ENCODE data around the gene P2RY8.
"Not testable (repeated sequence)": the region's sequence is repeated elsewhere in the genome, so short reads cannot be mapped to it uniquely, and the experiment has no call there.

The P2RY8 gene

DNA sequence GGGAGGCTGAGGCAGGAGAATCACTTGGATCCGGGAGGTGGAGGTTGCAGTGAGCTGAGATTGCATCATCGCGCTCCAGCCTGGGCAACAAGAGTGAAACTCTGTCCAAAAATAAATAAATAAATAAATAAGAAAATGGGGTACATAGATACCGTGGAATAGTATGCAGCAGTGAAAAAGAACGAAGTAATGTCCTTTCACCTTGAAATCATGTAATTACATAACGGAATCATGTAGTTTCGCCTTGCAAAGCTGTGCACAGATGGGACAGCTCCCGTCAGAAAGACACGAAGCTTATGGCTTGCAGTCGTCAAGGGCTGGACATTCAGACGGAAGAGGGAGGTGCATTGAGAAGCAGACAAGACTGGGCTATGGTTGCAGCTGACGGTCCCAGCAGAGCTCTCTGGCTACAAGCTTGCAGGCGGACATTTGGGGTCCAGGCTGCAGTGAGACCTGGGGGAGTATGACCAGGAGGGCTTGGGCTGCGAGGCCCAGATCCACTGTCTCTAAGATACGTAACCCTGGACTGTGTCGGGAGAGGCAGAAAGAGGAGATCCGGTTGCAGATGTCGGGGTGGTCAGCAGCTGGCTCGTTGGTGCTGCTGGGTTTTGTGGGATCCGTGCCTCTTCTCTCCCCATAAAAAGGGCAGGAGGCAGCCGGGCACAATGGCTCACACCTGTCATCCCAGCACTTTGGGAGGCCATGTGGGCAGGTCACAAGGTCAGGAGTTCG, 6.2 kb upstream of the P2RY8 start:
- DNase-seq (ENCODE audit: low spot score) = no peak

DNA sequence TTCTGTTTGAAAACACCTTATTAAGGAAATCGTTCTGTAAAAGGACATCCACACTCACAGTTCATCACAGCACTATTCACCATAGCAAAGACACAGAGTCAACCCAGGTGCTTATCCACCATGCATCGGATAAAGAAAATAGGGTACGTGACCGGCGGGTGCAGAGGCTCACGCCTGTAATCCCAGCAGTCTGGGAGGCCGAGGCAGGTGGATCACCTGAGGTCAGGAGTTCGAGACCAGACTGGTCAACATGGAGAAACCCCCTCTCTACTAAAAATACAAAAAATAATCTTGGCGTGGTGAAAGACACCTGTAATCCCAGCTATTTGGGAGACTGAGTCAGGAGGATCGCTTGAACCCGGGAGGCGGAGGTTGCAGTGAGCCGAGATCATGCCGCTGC, 2.2 kb upstream of the P2RY8 start:
- DNase-seq (ENCODE audit: low spot score) = not testable (repeated sequence)

DNA sequence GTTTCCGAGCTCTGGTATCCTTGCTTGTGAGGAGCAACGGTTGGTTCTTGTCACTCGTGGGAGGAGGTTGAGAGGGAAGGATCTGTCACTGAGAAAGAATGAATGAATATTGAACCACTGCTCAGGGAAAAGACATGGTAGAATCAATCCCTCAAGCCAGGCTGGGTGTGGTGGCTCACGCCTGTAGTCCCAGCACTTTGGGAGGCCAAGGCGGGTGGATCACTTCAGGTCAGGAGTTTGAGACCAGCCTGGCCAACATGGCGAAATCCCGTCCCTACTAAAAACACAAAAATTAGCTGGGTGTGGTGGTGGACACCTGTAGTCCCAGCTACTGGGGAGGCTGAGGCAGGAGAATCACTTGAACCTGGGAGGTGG, 718 bp upstream of the P2RY8 start:
- not testable (repeated sequence) for DNase-seq (ENCODE audit: low spot score)

DNA sequence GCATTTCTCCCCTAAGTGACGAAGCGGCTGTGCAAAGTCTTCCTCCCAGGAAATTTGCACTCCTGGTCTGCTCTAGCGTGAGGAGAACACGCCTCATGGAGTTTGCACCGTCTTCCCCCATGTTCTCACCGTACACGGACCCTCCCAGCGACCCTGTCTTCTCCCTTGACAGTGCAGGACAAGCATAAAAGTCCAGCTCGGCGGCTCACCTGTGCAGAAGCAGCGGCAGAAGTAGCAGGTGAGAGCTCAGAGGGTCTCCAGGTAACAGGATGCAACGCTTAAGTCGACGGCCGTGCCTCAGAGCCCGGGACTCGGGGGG, 314 bp downstream of the P2RY8 start:
- no peak for DNase-seq (ENCODE audit: low spot score)

DNA sequence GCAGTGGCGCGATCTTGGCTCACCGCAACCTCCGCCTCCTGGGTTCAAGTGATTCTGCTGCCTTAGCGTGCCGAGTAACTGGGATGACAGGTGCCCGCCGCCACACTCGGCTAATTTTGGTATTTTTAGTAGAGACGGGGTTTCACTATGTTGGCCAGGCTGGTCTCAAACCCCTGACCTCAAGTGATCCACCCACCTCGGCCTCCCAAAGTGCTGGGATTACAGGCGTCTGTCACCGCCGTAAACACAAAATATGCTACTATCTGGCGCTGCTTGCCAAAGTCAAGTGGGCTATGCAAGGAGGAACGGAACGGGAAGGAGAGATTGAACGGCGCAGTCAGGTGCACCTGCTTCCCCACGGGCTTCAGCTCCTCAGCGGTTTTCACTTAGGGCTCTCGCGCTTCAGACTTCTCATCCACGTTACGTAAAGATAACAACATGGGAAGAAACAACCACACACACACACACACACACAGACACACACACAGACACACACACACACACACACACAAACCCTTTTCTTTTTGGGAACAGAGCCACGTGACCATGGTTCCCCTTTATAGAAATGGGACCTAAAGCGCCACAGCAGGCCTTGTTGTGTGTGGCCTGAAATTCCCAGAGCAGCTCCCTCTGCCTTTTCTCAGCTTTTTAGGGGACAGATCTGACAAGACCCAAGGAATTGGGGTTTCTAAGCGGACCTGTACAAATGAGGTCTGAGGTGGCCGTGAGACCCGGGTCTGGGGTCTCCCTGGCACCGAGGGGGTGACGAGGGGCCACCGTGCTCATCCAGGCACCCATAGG, 1.5 kb downstream of the P2RY8 start:
- no peak for DNase-seq (ENCODE audit: low spot score)

- no peak for DNase-seq (ENCODE audit: low spot score)
Observed at GRCh38 chrX:1534301-1535168, 2.5 kb downstream of the P2RY8 start.

DNA sequence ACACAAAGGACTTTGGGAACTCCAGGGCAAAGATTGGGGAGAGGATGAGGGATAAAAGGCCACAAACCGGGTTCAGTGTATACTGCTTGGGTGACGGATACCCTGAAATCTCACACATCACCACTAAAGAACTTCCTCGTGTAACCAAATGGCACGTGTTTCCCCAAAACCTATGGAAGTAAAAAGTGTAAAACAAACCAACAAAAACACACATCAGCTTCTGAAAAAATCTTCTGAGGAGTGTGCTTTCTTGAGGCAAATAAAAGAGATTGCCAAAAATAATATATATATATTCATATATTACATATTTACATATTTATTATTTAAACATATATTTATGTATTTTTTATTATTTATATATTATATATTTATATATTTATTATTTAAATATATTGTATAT, 3.9 kb downstream of the P2RY8 start:
- no peak for DNase-seq (ENCODE audit: low spot score)

GRCh38 chrX:1531096-1531890, 5.7 kb downstream of the P2RY8 start:
- DNase-seq (ENCODE audit: low spot score) = no peak

DNA sequence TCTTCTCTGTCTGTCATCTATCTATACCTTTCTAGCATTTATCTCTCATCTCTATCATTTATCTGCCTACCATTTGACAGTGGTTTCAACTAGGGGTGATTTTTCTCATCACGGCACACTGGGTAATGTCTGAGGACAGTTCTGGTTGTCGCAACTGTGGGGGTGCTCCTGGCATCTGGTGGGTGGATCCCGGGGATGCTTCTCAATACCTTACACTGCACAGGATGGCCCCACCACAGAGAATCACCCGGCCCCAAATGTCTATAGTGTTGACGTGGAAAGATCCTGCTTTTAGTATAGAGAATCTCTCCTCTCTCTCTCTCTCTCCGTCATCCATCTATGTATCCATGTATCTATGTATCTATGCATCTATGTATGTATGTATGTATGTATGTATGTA, 7.2 kb downstream of the P2RY8 start:
- no peak for DNase-seq (ENCODE audit: low spot score)

DNA sequence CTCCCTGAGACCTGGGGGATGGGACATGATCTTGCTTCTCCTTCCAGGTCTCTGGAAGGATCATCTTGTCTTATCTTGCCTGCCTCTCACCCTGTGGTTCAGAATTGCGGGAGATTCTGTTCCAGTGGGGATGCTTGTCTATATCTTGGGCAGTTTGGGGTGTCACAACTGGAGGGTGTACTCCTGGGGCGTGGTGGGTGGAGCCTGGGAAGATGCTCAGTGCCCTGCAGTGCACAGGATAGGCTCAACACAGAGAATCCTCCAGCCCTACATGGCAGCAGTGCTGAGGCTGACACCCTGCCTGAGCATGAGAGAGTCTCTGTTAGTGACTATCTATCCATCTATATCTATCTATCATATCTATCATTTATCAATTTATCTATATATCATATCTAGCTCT, 7.7 kb downstream of the P2RY8 start:
- no peak for DNase-seq (ENCODE audit: low spot score)

DNA sequence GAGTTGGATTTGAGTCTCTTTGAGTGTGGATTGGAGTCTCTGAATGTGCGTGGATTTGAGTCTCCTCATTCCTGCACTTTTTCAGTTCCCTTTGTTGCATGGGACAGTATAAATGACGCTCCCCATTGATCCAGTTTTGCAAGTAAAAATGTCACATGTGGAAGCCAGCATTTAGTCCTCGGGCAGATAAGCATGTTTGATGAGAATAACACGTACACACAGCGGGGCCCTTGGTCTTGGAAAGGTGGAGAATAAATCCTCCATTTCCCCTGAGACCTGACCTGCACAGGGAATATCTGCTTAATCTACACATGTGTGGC, 8.1 kb downstream of the P2RY8 start:
- DNase-seq (ENCODE audit: low spot score) = no peak

GRCh38 chrX:1528186-1528883, 8.7 kb downstream of the P2RY8 start:
- no peak for DNase-seq (ENCODE audit: low spot score)

DNA sequence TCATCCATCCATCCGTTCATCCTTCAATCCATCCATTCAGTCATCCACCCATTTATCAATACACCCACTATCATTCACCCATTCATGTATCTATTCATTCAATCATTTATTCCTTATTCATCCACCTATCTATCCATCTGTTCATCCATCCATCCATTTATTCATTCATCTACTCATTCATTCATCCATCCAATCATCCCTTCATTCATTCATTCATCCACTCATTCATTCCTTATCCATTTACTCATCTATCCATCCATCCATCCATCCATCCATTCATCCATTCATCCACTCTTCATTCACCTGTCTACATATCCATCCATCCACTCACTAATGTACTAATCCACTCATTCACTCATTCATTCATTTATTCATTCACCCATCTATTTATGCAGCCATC, 9.5 kb downstream of the P2RY8 start:
- no peak for DNase-seq (ENCODE audit: low spot score)

- DNase-seq (ENCODE audit: low spot score) = no peak
Observed at GRCh38 chrX:1526565-1526964, 10.4 kb downstream of the P2RY8 start.

DNA sequence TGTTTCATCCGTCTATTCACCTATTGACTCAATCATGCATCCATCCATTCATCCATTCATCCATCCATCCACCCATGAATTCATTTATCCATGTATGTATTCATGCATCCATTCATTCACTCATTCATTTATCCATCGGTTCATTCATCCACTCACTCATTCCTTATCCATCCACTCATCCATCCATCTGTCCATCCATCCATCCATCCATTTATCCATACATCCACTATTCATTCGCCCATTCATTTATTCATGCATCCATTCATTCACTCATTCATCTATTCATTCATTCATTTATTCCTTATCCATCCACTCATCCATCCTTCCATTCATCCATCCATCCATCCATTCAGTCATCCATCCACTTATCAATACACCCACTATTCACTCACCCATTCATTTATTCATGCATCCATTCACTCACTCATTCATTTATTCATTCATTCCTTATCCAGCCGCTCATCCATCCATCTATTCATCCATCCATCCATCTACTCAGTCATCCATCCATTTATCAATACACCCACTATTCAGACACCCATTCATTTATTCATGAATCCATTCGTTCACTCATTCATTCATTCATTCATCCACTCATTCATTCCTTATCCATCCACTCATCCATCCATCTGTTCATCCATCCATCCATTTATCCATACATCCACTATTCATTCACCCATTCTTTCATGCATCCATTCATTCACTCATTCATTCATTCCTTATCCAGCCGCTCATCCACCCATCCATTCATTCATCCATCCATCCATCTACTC, 11.2 kb downstream of the P2RY8 start:
- DNase-seq (ENCODE audit: low spot score) = no peak

DNA sequence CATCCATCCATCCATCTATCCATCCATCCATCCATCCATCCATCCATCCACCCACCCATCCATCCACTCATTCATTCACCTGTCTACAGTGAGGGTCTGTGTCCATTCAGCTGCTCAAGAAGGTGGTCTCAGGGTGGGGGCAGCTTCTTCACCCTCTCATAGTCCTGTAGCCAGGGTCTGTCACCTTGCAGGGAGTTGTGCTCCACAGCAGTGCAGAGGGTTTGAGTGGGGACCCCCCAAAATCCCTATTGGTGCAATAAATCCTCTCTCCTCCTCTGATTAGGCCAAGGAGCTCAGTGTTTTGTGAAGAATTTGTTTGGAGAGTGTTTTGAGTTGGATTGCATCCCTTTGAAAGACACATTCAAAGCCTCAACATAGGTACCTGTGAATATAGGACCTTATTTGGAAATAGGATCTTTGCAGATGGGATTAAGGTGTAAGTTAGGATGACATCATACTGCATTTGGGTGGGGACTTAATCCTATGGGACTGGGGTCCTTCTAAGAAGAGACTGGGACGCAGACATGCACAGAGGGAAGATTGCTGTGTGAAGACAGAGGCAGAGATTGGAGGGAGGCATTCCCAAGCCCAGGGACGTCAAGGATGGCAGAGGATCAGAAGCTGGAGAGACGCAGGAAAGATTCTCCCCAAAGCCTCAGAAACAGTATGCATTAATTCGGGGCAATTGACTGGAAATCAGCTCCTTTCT, 12.0 kb downstream of the P2RY8 start:
- no peak for DNase-seq (ENCODE audit: low spot score)

GRCh38 chrX:1522905-1523304, 14.1 kb downstream of the P2RY8 start:
- DNase-seq (ENCODE audit: low spot score) = not testable (repeated sequence)

DNA sequence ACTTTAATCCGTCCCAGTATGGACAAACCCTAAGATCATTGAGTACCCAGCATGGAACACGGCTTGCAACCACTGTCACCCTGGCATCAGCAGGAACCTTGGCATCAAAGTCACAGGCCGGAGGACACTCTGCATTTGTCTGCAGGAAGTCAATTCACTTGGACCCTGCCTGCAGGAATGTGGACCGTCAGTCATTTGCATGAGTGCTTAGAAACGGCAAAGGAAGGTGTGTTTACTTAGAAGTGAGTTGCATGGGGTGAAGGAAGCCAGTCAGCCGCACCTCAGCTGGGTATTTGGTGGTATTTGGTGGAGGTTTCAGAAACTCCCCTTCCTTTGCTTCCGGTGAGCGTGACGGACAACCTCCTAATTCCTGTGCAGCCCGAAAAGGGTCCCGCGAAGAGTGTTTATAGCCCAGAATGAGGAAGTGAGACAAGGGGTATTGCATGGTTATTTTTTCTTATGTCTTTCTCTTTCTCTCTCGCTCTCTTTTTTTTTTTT, 15.5 kb downstream of the P2RY8 start:
- no peak for DNase-seq (ENCODE audit: low spot score)

DNA sequence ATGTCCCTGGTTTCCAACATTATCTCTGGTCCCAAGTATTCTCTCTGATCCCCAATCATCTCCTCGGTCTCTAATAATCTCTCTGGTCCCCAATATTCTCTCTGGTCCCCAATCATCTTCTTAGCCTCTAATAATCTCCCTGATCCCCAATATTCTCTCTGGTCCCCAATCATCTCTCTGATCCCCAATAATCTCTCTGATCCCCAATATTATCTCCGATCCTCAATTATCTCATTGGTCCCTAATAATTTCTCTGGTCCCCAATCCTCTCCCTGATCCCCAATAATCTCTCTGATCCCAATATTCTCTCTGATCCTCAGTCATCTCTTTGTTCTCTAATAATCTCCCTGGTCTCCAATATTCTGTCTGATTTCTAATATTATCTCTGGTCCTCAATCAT, 16.6 kb downstream of the P2RY8 start:
- no peak for DNase-seq (ENCODE audit: low spot score)

- DNase-seq (ENCODE audit: low spot score) = no peak
Observed at GRCh38 chrX:1519022-1519497, 17.9 kb downstream of the P2RY8 start.

Measured in kidney tubule cell (primary cell).